HepG2 (cell line): ENCODE data around the gene SLC25A47. TPM values are rescaled to one million over a fixed set of nuclear protein-coding genes. Genes with fewer than 3 reads are reported as not detected.

Source experiments
- ATAC-seq: fragments of 200-7000 bp; cut with Tn5 transposase; 3 replicates; pipeline ENCODE4 v1.9.1; 2020; ENCODE audit warnings: mild to moderate bottlenecking, moderate library complexity
- BruUV-seq: library from RNA; stranded (reverse); fragments of 400-500 nt; replicated peaks from 2 replicates; lab custom pipeline; 2021; lab: Mats Ljungman, UMichigan
- CTCF ChIA-PET: fragments of 300-600 bp; formaldehyde crosslinking; extraction: SDS; loops from one replicate; lab custom pipeline; 2021; ENCODE audit warnings: low total read pairs, inconsistent platforms, low intra/inter-chr PET ratio; lab: Yijun Ruan, JAX
- POLR2A ChIA-PET: fragments of 350-600 bp; sonication (Branson Sonifier 250); formaldehyde crosslinking; loops from one replicate; lab custom pipeline; 2020; ENCODE audit warnings: antibody characterized with exemption, inconsistent platforms; lab: Yijun Ruan, JAX
- DNase-seq: peaks from one replicate; pipeline ENCODE4 v3.0.0-alpha.2; 2015; ENCODE audit warnings: low spot score
- FAIRE-seq: peaks from 3 replicates; lab custom pipeline; 2011; peaks lifted over from hg19 to GRCh38; lab: Jason Lieb, UNC
- H2AFZ ChIP-seq: one replicate; pipeline ENCODE4 v1.6.1; 2011; ENCODE audit warnings: low read length, inconsistent platforms
- H3K27ac ChIP-seq: fragments of 300-600 bp; 3 replicates; pipeline ENCODE4 v1.8.0; 2011; ENCODE audit warnings: mixed run types, mild to moderate bottlenecking, mixed read lengths, low read length, inconsistent platforms; ENCODE audit not compliant: insufficient read depth; ENCODE audit errors: extremely low read length
- H3K27me3 ChIP-seq, 2 experiments: fragments of 200-600 bp in 1 of 2; 2 replicates in 1 of 2; 3 replicates in 1 of 2; pipeline versions ENCODE4 v1.6.0 to v1.8.0; 2011; ENCODE audit warnings: low read length in 2 of 2, mild to moderate bottlenecking in 2 of 2, moderate library complexity in 2 of 2, inconsistent platforms in 1 of 2; ENCODE audit not compliant: insufficient read depth in 2 of 2, control insufficient read depth in 1 of 2
- H3K36me3 ChIP-seq, 2 experiments: fragments of 200-600 bp in 1 of 2; replicated peaks in 1 of 2; 2 replicates in 1 of 2; 3 replicates in 1 of 2; pipeline versions ENCODE4 v1.5.1 to v1.8.0; 2011; ENCODE audit warnings: low read length in 2 of 2, inconsistent platforms in 1 of 2; ENCODE audit not compliant: insufficient read depth in 2 of 2, control insufficient read depth in 1 of 2
- H3K4me1 ChIP-seq: 2 replicates; pipeline ENCODE4 v1.5.1; 2012; ENCODE audit warnings: low read length, inconsistent platforms; ENCODE audit not compliant: insufficient read depth
- H3K4me2 ChIP-seq: 2 replicates; pipeline ENCODE4 v1.6.0; 2011; ENCODE audit warnings: low read depth, low read length, inconsistent platforms
- H3K4me3 ChIP-seq, 3 experiments: fragments of 200-600 bp in 1 of 3; sonication (generic), shearing (Covaris generic) in 1 of 3; replicated peaks in 1 of 3; 2 replicates each; pipeline ENCODE4 v1.5.1; 2011 to 2016; ENCODE audit warnings: low read length in 3 of 3, inconsistent platforms in 2 of 3, low read depth in 2 of 3, mild to moderate bottlenecking in 2 of 3, control low read depth in 1 of 3, mixed read lengths in 1 of 3; ENCODE audit not compliant: insufficient read depth in 1 of 3
- H3K79me2 ChIP-seq: one replicate; pipeline ENCODE4 v1.6.1; 2011; ENCODE audit warnings: low read length, inconsistent platforms; ENCODE audit not compliant: insufficient read depth
- H3K9ac ChIP-seq: 2 replicates; pipeline ENCODE4 v1.6.0; 2011; ENCODE audit warnings: mild to moderate bottlenecking, low read depth, low read length, inconsistent platforms; ENCODE audit not compliant: insufficient read depth
- H3K9me3 ChIP-seq: 2 replicates; pipeline ENCODE4 v1.5.1; 2012; ENCODE audit warnings: mild to moderate bottlenecking, low read length
- H4K20me1 ChIP-seq: 2 replicates; pipeline ENCODE4 v1.6.0; 2011; ENCODE audit warnings: inconsistent platforms, mild to moderate bottlenecking, low read length, moderate library complexity; ENCODE audit not compliant: insufficient read depth
- AGO1 ChIP-seq: fragments of 200-400 bp; formaldehyde crosslinking; IDR thresholded peaks from 2 replicates; pipeline ENCODE4 v1.6.1; 2017; ENCODE audit warnings: mild to moderate bottlenecking, low read depth, low read length, moderate library complexity; ENCODE audit not compliant: poor library complexity, severe bottlenecking
- HMG20B ChIP-seq: conservative IDR thresholded peaks from 2 replicates; pipeline ENCODE4 v1.6.1; 2016; ENCODE audit warnings: missing genetic modification reagents, missing compliant biosample characterization
- IRX3 ChIP-seq: sonication (generic); formaldehyde crosslinking; IDR thresholded peaks from 2 replicates; pipeline ENCODE4 v1.8.1; 2023; ENCODE audit warnings: mild to moderate bottlenecking, low read depth, missing genetic modification reagents, borderline replicate concordance
- KLF15 ChIP-seq: sonication (generic); formaldehyde crosslinking; IDR thresholded peaks from 2 replicates; pipeline ENCODE4 v1.8.1; 2023; ENCODE audit warnings: borderline replicate concordance, mild to moderate bottlenecking, inconsistent platforms, missing genetic modification reagents, mixed read lengths
- MTF2 ChIP-seq: sonication (generic); formaldehyde crosslinking; IDR thresholded peaks from 2 replicates; pipeline ENCODE4 v1.5.0; 2020; ENCODE audit warnings: missing genetic modification reagents, borderline replicate concordance
- PHF5A ChIP-seq: IDR thresholded peaks from one replicate; pipeline ENCODE4 v1.6.1; 2018; ENCODE audit warnings: low read depth, missing genetic modification reagents; ENCODE audit not compliant: unreplicated experiment
- SP140L ChIP-seq: sonication (generic); formaldehyde crosslinking; IDR thresholded peaks from 2 replicates; pipeline ENCODE4 v1.4.0; 2020; ENCODE audit warnings: missing genetic modification reagents, borderline replicate concordance
- TAF15 ChIP-seq: fragments of 200-400 bp; formaldehyde crosslinking; IDR thresholded peaks from one replicate; pipeline ENCODE4 v1.6.1; 2018; ENCODE audit warnings: mild to moderate bottlenecking, low read depth, low read length; ENCODE audit not compliant: poor library complexity, severe bottlenecking
- THAP11 ChIP-seq: IDR thresholded peaks from 2 replicates; pipeline ENCODE4 v1.6.1; 2016; ENCODE audit warnings: missing biosample characterization, missing genetic modification reagents
- XRCC5 ChIP-seq: fragments of 200-400 bp; formaldehyde crosslinking; optimal IDR thresholded peaks from 2 replicates; pipeline ENCODE3; 2017; ENCODE audit warnings: mild to moderate bottlenecking, low read length
- ZBTB7A ChIP-seq: sonication (generic); formaldehyde crosslinking; IDR thresholded peaks from 2 replicates; pipeline ENCODE4 v1.8.0; 2022; ENCODE audit warnings: mild to moderate bottlenecking, missing genetic modification reagents
- ZNF121 ChIP-seq: sonication (generic); formaldehyde crosslinking; IDR thresholded peaks from 2 replicates; pipeline ENCODE4 v1.5.0; 2020; ENCODE audit warnings: mild to moderate bottlenecking, missing genetic modification reagents
- ZNF230 ChIP-seq: sonication (generic); formaldehyde crosslinking; IDR thresholded peaks from 2 replicates; pipeline ENCODE4 v1.4.0; 2020; ENCODE audit warnings: mild to moderate bottlenecking, missing genetic modification reagents
- ZNF496 ChIP-seq: sonication (generic); formaldehyde crosslinking; IDR thresholded peaks from 2 replicates; pipeline ENCODE4 v1.8.1; 2023; ENCODE audit warnings: mild to moderate bottlenecking, moderate library complexity, missing genetic modification reagents; ENCODE audit not compliant: insufficient replicate concordance
- ZNF546 ChIP-seq: sonication (generic); formaldehyde crosslinking; conservative IDR thresholded peaks from 2 replicates; pipeline ENCODE4 v1.8.1; 2023; ENCODE audit warnings: mild to moderate bottlenecking, missing genetic modification reagents
- ZNF773 ChIP-seq: sonication (generic); formaldehyde crosslinking; IDR thresholded peaks from 2 replicates; pipeline ENCODE4 v1.4.0; 2020; ENCODE audit warnings: missing genetic modification reagents, borderline replicate concordance
- ZNF839 ChIP-seq: sonication (generic); formaldehyde crosslinking; IDR thresholded peaks from 2 replicates; pipeline ENCODE4 v1.4.0; 2020; ENCODE audit warnings: missing genetic modification reagents, mild to moderate bottlenecking, borderline replicate concordance
- WGBS: methylation state at CpG from one replicate; pipeline ENCODE4 v1.1.6; 2017; ENCODE audit warnings: low lambda C conversion rate; 5-methylcytosine and 5-hydroxymethylcytosine counted together
- in situ Hi-C: cut with HindIII; loops from 2 replicates; pipeline ENCODE4 v1.10.0; 2017; ENCODE audit warnings: low pct_unique_long_range_greater_than_20kb; ENCODE audit not compliant: extremely low pct_ligation_motif_present
- intact Hi-C: fragments of 100-400 bp; cut with micrococcal nuclease; formaldehyde crosslinking; loops from one replicate; pipeline ENCODE4 v1.10.0; 2022; ENCODE audit not compliant: unreplicated experiment
- polyA plus RNA-seq, 8 experiments: library from polyadenylated mRNA; depleted of rRNA in 3 of 8; stranded (reverse) in 7 of 8; unstranded in 1 of 8; fragments of >200 nt; fragmentation: Illumina TruSeq in 4 of 8; extraction: Trizol in 4 of 8; gene quantifications; 2 replicates each; pipeline versions ENCODE4 v1.2.1 to v1.2.3, GENCODE V29; 2011 to 2016; ENCODE audit warnings: low read depth in 4 of 8, missing spikeins in 1 of 8, mixed read lengths in 1 of 8; ENCODE audit not compliant: insufficient read depth in 1 of 8
- total RNA-seq, 5 experiments: library from RNA; depleted of rRNA; stranded (reverse); fragments of >200 nt; fragmentation: Illumina TruSeq; extraction: Trizol; gene quantifications; 2 replicates each; pipeline ENCODE4 v1.2.3, GENCODE V29; 2016; ENCODE audit warnings: low read depth in 1 of 5
- TF ChIP-seq, protein P1 (sequence below): sonication (generic); formaldehyde crosslinking; IDR thresholded peaks from 2 replicates; pipeline ENCODE4 v1.9.0; 2021; ENCODE audit warnings: missing genetic modification reagents, borderline replicate concordance
- TF ChIP-seq, protein P2 (sequence below): IDR thresholded peaks from 2 replicates; pipeline ENCODE4 v1.6.1; 2016; ENCODE audit warnings: mild to moderate bottlenecking, missing biosample characterization, missing genetic modification reagents

SLC25A47 gene
- total and polyA plus RNA-seq, 2 of the 13 experiments (the other 11 are each of a cell fraction or from before 2014, with no cell fraction given): 1.0 to 1.7 TPM

DNA sequence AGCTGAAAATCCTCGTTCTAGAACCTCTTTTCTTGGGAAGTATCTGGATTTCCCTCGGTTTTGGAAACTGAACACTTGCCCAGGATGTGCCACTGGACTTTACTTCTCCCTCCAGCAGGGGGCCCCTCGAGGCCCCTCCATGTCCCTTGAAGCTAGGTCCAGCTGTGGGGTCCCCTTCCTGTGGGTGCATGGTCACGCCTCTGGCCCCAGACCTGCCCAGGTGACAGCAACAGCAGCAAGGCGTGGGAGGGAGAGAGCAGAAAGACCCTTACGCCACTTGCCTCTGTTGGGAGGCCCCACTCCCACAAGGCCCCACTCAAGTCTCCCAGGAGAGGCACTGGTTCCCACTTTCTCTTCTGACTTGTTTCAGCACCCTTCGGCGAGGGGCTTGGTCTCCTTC lies 20.0 kb upstream of the SLC25A47 start (continued):
- TF ChIP-seq SP140L (CRISPR knock-in tag): no peak
- TF ChIP-seq ZNF121 (CRISPR knock-in tag): no peak
- no peak for TF ChIP-seq ZNF496 (CRISPR knock-in tag)
- no peak for TF ChIP-seq KLF15 (CRISPR knock-in tag)
- no peak for TF ChIP-seq ZNF230
- no peak for TF ChIP-seq IRX3 (CRISPR knock-in tag)
- TF ChIP-seq XRCC5: peak; percentile 36
- no peak for TF ChIP-seq HMG20B (CRISPR knock-in tag)
- no peak for TF ChIP-seq ZNF773 (CRISPR knock-in tag)
- TF ChIP-seq AGO1: no peak
- TF ChIP-seq MTF2 (CRISPR knock-in tag): no peak

DNA sequence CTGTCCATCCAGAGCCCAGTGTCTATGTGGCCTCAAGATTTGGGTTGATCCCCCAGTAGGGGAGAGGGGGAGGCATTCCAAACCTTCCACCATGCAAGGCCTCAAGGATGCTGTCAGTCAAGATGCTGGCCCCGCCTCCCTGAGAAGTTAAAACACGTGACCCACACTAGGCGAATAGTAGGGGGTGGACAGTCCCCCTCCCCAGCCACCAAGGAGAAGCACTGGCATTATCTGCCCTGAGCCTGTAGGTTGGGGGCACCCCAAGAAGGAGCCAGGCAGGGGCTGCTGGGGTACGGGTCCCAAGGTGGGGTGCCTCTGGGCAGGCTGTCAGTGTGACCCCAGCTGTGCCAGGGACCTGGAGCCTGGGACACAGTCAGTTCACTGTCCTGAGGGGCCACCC lies 19.2 kb upstream of the SLC25A47 start:
- Histone ChIP-seq H3K4me3 (no peak overlapping the region), H3K36me3 (no peaks in the 10 kb centered on the region), H3K9me3 (no peaks in the 10 kb centered on the region), H3K4me1 (peaks cover 40% of the 10 kb centered on the region), H3K79me2 (no peaks in the 10 kb centered on the region), H4K20me1 (no peaks in the 10 kb centered on the region; the same call in 1 of the 2 replicates), H2AFZ (no peak overlapping the region), H3K27ac (no peak overlapping the region), H3K9ac (no peak overlapping the region), H3K27me3 (no peaks in the 10 kb centered on the region; a peak in 1 of 5 replicates), H3K4me2 (no peak overlapping the region)
- CTCF ChIA-PET: interaction anchor here (1.4 kb wide), 1 partner anchor 73 kb away, joined by 14 read pairs; the partner anchor contains the start of gene WDR25
- ATAC-seq (no peak), FAIRE-seq (no peak), DNase-seq (no peak)
- WGBS: no CpG with 5 or more reads among the region's 4 CpGs
- in situ Hi-C loops: no loop called here
- intact Hi-C loops: loop anchor here (2.0 kb wide), 1 partner anchor 13 kb away; no protein-coding TSS in a partner anchor
- POLR2A ChIA-PET: interaction anchor here (0.9 to 1.1 kb wide), 3 partner anchors 10 to 72 kb away, joined by 3 to 4 read pairs (median 3); no protein-coding TSS in a partner anchor
- no TSS peak for BruUV-seq
- TF ChIP-seq THAP11 (CRISPR knock-in tag) (no peak), PHF5A (CRISPR knock-in tag) (no peak), ZBTB7A (CRISPR knock-in tag) (no peak), ZNF839 (CRISPR knock-in tag) (no peak), TAF15 (no peak), ZNF546 (CRISPR knock-in tag) (no peak)
- TF ChIP-seq, protein P1, sequence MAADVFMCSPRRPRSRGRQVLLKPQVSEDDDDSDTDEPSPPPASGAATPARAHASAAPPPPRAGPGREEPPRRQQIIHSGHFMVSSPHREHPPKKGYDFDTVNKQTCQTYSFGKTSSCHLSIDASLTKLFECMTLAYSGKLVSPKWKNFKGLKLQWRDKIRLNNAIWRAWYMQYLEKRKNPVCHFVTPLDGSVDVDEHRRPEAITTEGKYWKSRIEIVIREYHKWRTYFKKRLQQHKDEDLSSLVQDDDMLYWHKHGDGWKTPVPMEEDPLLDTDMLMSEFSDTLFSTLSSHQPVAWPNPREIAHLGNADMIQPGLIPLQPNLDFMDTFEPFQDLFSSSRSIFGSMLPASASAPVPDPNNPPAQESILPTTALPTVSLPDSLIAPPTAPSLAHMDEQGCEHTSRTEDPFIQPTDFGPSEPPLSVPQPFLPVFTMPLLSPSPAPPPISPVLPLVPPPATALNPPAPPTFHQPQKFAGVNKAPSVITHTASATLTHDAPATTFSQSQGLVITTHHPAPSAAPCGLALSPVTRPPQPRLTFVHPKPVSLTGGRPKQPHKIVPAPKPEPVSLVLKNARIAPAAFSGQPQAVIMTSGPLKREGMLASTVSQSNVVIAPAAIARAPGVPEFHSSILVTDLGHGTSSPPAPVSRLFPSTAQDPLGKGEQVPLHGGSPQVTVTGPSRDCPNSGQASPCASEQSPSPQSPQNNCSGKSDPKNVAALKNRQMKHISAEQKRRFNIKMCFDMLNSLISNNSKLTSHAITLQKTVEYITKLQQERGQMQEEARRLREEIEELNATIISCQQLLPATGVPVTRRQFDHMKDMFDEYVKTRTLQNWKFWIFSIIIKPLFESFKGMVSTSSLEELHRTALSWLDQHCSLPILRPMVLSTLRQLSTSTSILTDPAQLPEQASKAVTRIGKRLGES (CRISPR knock-in tag): no peak
- TF ChIP-seq, protein P2, sequence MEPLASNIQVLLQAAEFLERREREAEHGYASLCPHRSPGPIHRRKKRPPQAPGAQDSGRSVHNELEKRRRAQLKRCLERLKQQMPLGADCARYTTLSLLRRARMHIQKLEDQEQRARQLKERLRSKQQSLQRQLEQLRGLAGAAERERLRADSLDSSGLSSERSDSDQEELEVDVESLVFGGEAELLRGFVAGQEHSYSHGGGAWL (CRISPR knock-in tag): no peak
